Parathyroid adenoma (tissue), 2 donors: ENCODE measurements around the gene TOMM7.

Experiments
- H2AFZ ChIP-seq: fragments of 300-600 bp; sonication (generic); one replicate; pipeline ENCODE4 v1.7.0; 2017; ENCODE audit warnings: antibody characterized with exemption, mild to moderate bottlenecking
- H3K27ac ChIP-seq: fragments of 300-600 bp; sonication (generic); one replicate; pipeline ENCODE4 v1.7.0; 2017
- H3K27me3 ChIP-seq: fragments of 300-600 bp; sonication (generic); one replicate; pipeline ENCODE4 v1.7.0; 2017; ENCODE audit warnings: low read length; ENCODE audit not compliant: control insufficient read depth, insufficient read depth
- H3K36me3 ChIP-seq: fragments of 300-600 bp; sonication (generic); one replicate; pipeline ENCODE4 v1.7.0; 2017; ENCODE audit warnings: low read length; ENCODE audit not compliant: control insufficient read depth, insufficient read depth
- H3K4me1 ChIP-seq: fragments of 300-600 bp; sonication (generic); one replicate; pipeline ENCODE4 v1.7.0; 2017; ENCODE audit warnings: control low read depth
- H3K4me2 ChIP-seq: fragments of 300-600 bp; sonication (generic); one replicate; pipeline ENCODE4 v1.7.0; 2017; ENCODE audit warnings: low read length
- H3K4me3 ChIP-seq: fragments of 300-600 bp; sonication (generic); one replicate; pipeline ENCODE4 v1.7.0; 2017; ENCODE audit warnings: low read depth, low read length
- H3K79me2 ChIP-seq: fragments of 300-600 bp; sonication (generic); one replicate; pipeline ENCODE4 v1.7.0; 2017; ENCODE audit warnings: control low read depth
- H3K9ac ChIP-seq: fragments of 300-600 bp; sonication (generic); one replicate; pipeline ENCODE4 v1.7.0; 2017; ENCODE audit warnings: mild to moderate bottlenecking
- H3K9me3 ChIP-seq: fragments of 300-600 bp; sonication (generic); one replicate; pipeline ENCODE4 v1.7.0; 2017; ENCODE audit warnings: low read length; ENCODE audit not compliant: control insufficient read depth
- TF ChIP-seq, protein P1 (sequence below): fragments of 300-600 bp; sonication (generic); IDR thresholded peaks from one replicate; pipeline ENCODE4 v1.7.0; 2017; ENCODE audit warnings: antibody characterized with exemption, mild to moderate bottlenecking
- donor health status: primary hyperparathyroidism.

TOMM7 gene

DNA sequence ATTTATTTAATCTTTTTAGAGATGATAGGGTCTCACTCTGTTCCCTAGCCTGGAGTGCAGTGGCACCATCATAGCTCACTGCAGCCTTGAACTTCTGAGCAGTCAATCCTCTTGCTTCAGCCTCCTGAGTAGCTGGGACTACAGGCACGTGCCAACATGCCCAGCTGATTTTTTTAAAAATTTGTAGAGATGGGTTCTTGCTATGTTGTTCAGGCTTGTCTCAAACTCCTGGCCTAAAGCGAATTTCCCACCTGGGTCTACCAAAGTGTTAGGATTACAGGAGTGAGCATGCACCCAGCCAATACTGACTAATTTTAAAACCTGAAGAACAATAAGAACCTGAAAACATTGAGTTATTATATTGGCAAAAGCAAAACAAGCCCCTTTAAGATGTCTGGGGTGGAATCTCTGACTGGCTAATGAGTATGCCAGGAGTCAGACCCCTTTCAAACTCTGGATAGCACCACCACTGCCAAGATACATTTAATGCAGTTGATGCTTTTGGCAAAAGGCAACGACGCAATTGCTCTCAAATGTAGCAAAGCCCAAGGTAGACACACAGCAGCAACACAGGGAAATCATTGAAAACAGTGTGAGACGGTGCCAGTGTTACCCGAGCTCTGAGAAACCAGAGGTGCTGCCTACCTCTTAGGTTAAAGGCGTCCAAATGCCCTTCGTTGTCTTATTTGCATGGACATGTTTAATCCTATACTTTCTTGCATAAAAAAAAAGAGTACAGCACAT, 40.7 kb upstream of the TOMM7 start:
- no peaks in the 10 kb centered on the region for H3K27me3 ChIP-seq
- no peak overlapping the region for H3K4me3 ChIP-seq
- no peaks in the 10 kb centered on the region for H3K4me1 ChIP-seq
- TF ChIP-seq, protein P1, sequence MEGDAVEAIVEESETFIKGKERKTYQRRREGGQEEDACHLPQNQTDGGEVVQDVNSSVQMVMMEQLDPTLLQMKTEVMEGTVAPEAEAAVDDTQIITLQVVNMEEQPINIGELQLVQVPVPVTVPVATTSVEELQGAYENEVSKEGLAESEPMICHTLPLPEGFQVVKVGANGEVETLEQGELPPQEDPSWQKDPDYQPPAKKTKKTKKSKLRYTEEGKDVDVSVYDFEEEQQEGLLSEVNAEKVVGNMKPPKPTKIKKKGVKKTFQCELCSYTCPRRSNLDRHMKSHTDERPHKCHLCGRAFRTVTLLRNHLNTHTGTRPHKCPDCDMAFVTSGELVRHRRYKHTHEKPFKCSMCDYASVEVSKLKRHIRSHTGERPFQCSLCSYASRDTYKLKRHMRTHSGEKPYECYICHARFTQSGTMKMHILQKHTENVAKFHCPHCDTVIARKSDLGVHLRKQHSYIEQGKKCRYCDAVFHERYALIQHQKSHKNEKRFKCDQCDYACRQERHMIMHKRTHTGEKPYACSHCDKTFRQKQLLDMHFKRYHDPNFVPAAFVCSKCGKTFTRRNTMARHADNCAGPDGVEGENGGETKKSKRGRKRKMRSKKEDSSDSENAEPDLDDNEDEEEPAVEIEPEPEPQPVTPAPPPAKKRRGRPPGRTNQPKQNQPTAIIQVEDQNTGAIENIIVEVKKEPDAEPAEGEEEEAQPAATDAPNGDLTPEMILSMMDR, result no peak
- no peaks in the 10 kb centered on the region for H3K9me3 ChIP-seq
- no peak overlapping the region for H3K9ac ChIP-seq
- H3K27ac ChIP-seq, result no peak overlapping the region
- no peak overlapping the region for H3K4me2 ChIP-seq
- no peak overlapping the region for H2AFZ ChIP-seq
- no peaks in the 10 kb centered on the region for H3K79me2 ChIP-seq
- H3K36me3 ChIP-seq, result no peaks in the 10 kb centered on the region

DNA sequence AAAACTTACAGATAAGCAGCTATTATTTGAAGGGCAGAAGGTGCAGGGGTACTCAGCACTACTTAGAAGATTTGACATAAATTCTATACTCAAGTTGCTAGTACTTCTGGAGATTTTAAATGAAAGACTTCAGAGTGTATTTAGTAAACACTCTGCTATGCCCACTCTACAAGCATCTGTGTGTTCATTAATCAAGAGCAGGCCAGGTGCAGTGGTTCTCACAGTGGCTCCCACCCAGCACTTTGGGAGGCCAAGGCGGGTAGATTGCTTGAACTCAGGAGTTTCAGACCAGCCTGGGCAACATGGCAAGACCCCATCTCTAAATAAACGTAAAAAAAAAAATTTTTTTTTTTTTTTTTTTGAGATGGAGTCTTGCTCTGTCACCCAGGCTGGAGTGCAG, 38.9 kb upstream of the TOMM7 start:
- H3K27me3 ChIP-seq, result no peaks in the 10 kb centered on the region
- H3K4me1 ChIP-seq, result no peaks in the 10 kb centered on the region
- TF ChIP-seq, protein P1, result no peak
- no peak overlapping the region for H3K27ac ChIP-seq
- H3K79me2 ChIP-seq, result no peaks in the 10 kb centered on the region
- H3K4me3 ChIP-seq, result no peak overlapping the region
- H3K4me2 ChIP-seq, result no peak overlapping the region
- no peak overlapping the region for H3K9ac ChIP-seq
- H2AFZ ChIP-seq, result no peak overlapping the region
- H3K9me3 ChIP-seq, result no peaks in the 10 kb centered on the region
- no peaks in the 10 kb centered on the region for H3K36me3 ChIP-seq

DNA sequence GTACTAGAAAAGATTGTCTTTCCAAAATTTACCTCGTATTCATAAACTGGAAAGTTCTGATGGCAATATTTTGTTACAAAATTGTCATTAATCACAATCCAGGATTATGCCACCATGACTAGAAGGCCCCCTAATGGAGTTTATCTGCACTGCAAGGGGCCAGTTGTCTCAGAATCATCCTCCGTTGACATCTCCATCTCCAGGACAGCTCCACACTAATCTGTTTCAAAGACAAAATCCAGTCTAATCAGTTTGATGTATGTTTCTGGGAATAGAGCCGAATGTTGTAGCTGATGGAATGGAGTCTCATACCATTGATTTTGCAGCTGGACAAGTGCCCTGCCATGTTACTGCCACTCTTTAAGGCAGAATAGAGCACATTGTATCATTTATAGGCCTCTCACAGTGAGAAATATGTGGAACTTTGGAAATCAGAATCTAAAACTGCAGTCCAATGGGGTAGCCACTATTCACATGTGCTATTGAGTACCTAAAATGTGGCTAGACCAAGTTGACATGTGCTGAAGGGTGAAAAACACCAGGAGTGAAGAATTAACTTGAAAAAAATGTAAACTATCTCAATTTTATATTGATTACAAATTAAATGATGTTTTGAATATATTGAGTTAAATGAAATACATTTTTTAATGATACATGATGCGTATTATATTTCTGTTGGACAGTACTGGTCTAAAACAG, 38.3 kb upstream of the TOMM7 start:
- Histone ChIP-seq H3K27me3 (no peaks in the 10 kb centered on the region), H3K4me1 (no peaks in the 10 kb centered on the region), H3K4me3 (no peak overlapping the region), H3K4me2 (no peak overlapping the region), H3K9me3 (no peaks in the 10 kb centered on the region), H3K9ac (no peak overlapping the region), H2AFZ (no peak overlapping the region), H3K79me2 (no peaks in the 10 kb centered on the region), H3K27ac (no peak overlapping the region), H3K36me3 (no peaks in the 10 kb centered on the region)
- TF ChIP-seq, protein P1, result peak; percentile 38

DNA sequence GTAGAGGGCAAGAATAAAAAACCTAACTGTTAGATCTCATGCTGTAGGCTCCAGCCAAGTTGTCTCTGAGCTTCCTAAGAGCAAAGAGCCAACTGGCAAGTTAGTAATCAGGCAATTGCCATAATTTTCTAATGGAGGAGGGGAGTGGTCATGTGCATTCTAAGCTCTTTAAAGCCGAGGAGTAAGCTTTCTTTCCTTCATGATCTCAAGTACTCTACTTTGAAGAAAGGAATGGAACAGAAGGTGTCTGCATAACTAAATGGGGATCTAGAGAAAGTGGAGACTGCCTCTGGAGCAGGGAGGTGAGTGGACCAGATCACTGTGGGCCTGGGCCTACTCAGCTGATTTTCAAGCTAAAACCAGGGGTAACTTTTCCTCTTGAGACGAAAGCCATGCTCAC, 37.7 kb upstream of the TOMM7 start:
- no peak overlapping the region for H3K4me2 ChIP-seq
- no peaks in the 10 kb centered on the region for H3K27me3 ChIP-seq
- H2AFZ ChIP-seq, result no peak overlapping the region
- no peak overlapping the region for H3K27ac ChIP-seq
- H3K36me3 ChIP-seq, result no peaks in the 10 kb centered on the region
- no peak overlapping the region for H3K4me3 ChIP-seq
- no peaks in the 10 kb centered on the region for H3K4me1 ChIP-seq
- H3K9ac ChIP-seq, result no peak overlapping the region
- no peaks in the 10 kb centered on the region for H3K79me2 ChIP-seq
- no peaks in the 10 kb centered on the region for H3K9me3 ChIP-seq
- TF ChIP-seq, protein P1, result no peak
